Right atrium auricular region (tissue), 2 donors: ENCODE data around the gene RAB20. TPM values are rescaled to one million over a fixed set of nuclear protein-coding genes. Genes with fewer than 3 reads are reported as not detected.

Experiments
- DNase-seq: peaks from one replicate; pipeline ENCODE4 v3.0.0-alpha.2; 2019; ENCODE audit warnings: low spot score
- H3K27ac ChIP-seq, 2 donors: fragments of 200-600 bp; sonication (generic); 1 replicate in 1 of 2; 2 replicates in 1 of 2; pipeline ENCODE4 v1.5.1; 2016 to 2019
- H3K27me3 ChIP-seq, 2 donors: fragments of 200-600 bp; sonication (generic); one replicate each; pipeline versions ENCODE4 v1.5.1 to v1.6.0; 2017 to 2019
- H3K36me3 ChIP-seq: fragments of 200-600 bp; sonication (generic); one replicate; pipeline ENCODE4 v1.5.1; 2016
- H3K4me1 ChIP-seq, 2 donors: fragments of 200-600 bp; sonication (generic); one replicate each; pipeline versions ENCODE4 v1.5.1 to v1.6.0; 2017 to 2019
- H3K4me3 ChIP-seq, 2 donors: fragments of 200-600 bp; sonication (generic); 1 replicate in 1 of 2; 2 replicates in 1 of 2; pipeline ENCODE4 v1.5.1; 2017 to 2019; ENCODE audit warnings: mild to moderate bottlenecking in 1 of 2, moderate library complexity in 1 of 2
- H3K9me3 ChIP-seq, 2 donors: fragments of 200-600 bp; sonication (generic); one replicate each; pipeline ENCODE4 v1.5.1; 2019
- CTCF ChIP-seq, 2 donors: fragments of 200-600 bp; sonication (generic); IDR thresholded peaks; one replicate each; pipeline ENCODE4 v1.5.1; 2019; ENCODE audit warnings: antibody characterized with exemption in 2 of 2
- total RNA-seq, 2 donors: library from RNA; depleted of rRNA; stranded (reverse); fragments of >200 nt; gene quantifications; one replicate each; pipeline ENCODE4 v1.1.0, GENCODE V29; 2016

Gene RAB20
- total RNA-seq, 2 donors from 2014 or later = 10.8 to 15.7 TPM

DNA sequence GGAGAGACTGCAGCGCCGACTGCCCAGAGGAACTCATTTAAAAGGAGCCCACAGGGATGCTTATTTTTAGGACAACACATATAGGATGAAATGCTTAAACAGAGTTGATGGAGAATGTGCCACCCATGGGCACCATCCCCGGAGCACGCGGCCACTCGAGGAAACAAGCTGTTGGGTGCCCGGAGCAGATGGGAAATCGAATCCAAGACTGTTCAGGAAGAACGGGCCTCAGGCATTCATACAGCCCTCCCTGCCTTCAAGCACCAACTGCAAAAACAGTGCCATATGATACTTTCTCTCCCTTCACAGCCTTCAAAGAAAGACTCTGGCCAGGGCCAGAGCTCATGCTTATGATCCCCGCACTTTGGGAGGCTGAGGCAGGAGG lies 40.2 kb downstream of the RAB20 start:
- H3K4me3 ChIP-seq = no peak overlapping the region
- H3K27ac ChIP-seq = peak overlapping the region; percentile 91 to 93
- no peaks in the 10 kb centered on the region for H3K36me3 ChIP-seq
- no peaks in the 10 kb centered on the region for H3K9me3 ChIP-seq
- DNase-seq = no peak
- no peak for TF ChIP-seq CTCF (IDR thresholded peaks at IDR 0.05)
- H3K4me1 ChIP-seq = peaks cover 0 to 67% of the 10 kb centered on the region in 2 donors
- no peaks in the 10 kb centered on the region for H3K27me3 ChIP-seq

DNA sequence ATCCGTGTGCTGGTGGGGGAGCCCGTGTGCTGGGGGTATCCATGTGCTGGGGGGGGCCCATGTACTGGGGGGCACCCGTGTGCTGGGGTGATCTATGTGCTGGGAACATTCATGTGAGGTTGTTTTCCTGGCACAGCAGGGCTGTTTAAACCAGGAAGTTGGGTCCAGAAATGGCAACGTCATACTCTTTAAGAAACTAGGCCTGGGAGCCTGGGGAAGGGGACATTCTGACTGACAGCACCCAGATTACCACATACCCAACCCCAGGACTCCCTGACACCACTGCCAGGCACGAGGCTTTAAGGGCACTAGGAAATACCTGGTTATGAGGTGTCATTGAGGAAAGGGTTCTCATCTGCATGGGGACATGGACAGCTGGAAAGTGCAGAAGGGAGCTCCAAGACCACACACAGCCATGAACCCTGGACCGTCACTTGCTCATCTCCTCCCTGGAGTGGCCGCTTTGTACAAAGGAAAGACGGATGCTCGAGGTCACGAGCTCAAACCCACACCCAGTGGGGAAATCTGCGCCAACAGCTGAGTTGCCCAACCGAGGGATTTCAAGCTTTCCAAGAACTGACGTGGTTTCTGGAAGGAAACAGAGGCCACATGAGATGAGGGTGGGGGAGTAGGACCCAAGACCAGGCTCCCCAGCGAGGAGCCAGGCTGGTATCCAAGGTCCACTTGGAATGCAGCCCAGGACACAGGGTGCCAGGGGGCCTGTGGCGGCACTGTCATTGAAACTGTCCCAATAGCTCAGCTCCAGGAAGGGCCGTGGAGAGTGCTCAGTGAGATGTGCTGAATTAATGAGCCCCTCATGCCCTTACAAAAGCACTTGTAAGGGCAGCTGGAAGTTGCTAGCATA lies 40.9 kb downstream of the RAB20 start:
- no peaks in the 10 kb centered on the region for H3K27me3 ChIP-seq
- H3K9me3 ChIP-seq = no peaks in the 10 kb centered on the region
- H3K36me3 ChIP-seq = no peaks in the 10 kb centered on the region
- TF ChIP-seq CTCF (IDR thresholded peaks at IDR 0.05) = no peak
- peak; percentile 95 for DNase-seq
- H3K4me3 ChIP-seq = no peak overlapping the region
- H3K4me1 ChIP-seq = peaks cover 0 to 62% of the 10 kb centered on the region in 2 donors
- H3K27ac ChIP-seq = peak overlapping the region; percentile 91 to 93

- Histone ChIP-seq H3K4me3 (no peak overlapping the region), H3K4me1 (peaks cover 0 to 53% of the 10 kb centered on the region in 2 donors), H3K27ac (peak overlapping the region; percentile 91 to 93), H3K9me3 (no peaks in the 10 kb centered on the region), H3K27me3 (no peaks in the 10 kb centered on the region), H3K36me3 (no peaks in the 10 kb centered on the region)
- no peak for DNase-seq
- no peak for TF ChIP-seq CTCF (IDR thresholded peaks at IDR 0.05)
Measured at GRCh38 chr13:110519506-110519905, 42.0 kb downstream of the RAB20 start.

- Histone ChIP-seq H3K9me3 (no peaks in the 10 kb centered on the region), H3K27me3 (no peaks in the 10 kb centered on the region), H3K4me1 (peaks cover 0 to 48% of the 10 kb centered on the region in 2 donors), H3K4me3 (no peak overlapping the region), H3K36me3 (peaks cover 2% of the 10 kb centered on the region), H3K27ac (no peak overlapping the region)
- no peak for TF ChIP-seq CTCF (IDR thresholded peaks at IDR 0.05)
- no peak for DNase-seq
Measured at GRCh38 chr13:110519046-110519445, 42.5 kb downstream of the RAB20 start.

DNA sequence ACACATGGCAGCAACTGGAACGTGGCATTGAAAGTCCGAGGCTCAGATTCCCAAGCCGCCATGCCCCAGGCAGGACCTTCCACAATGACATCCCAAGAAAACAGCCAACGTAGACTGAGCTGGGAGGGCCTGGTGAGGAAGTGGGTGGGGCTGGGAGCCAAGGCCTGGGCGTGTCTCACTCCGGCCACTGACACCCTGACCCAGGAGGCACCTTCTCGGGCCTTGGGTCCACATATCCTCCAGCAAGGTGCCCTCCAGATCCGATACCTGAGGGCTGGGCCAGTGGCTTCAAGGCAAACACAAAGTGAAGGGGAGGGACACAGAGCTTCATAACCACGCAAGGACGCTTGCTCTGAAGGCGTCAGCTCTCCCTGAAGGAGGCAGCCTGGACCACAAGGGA lies 43.0 kb downstream of the RAB20 start:
- TF ChIP-seq CTCF (IDR thresholded peaks at IDR 0.05) = no peak
- Histone ChIP-seq H3K9me3 (no peaks in the 10 kb centered on the region), H3K27me3 (no peaks in the 10 kb centered on the region), H3K4me1 (peaks cover 0 to 44% of the 10 kb centered on the region in 2 donors), H3K36me3 (peaks cover 6% of the 10 kb centered on the region), H3K4me3 (no peak overlapping the region), H3K27ac (peak overlapping the region in 1 of 2 donors; percentile 52)
- no peak for DNase-seq

- TF ChIP-seq CTCF (IDR thresholded peaks at IDR 0.05) = no peak
- Histone ChIP-seq H3K4me1 (peaks cover 0 to 40% of the 10 kb centered on the region in 2 donors), H3K27me3 (no peaks in the 10 kb centered on the region), H3K27ac (peak overlapping the region in 1 of 2 donors; percentile 52), H3K9me3 (no peaks in the 10 kb centered on the region), H3K36me3 (peaks cover 10% of the 10 kb centered on the region), H3K4me3 (no peak overlapping the region)
- no peak for DNase-seq
Measured at GRCh38 chr13:110518226-110518525, 43.3 kb downstream of the RAB20 start.
